GM18511 (cell line): ENCODE measurements around the gene SMC4.
"Not testable (repeated sequence)": the region's sequence is repeated elsewhere in the genome, so short reads cannot be mapped to it uniquely, and the experiment has no call there.

ENCODE experiments used
- ATAC-seq: cut with Tn5 transposase; IDR thresholded peaks from one replicate; pipeline ENCODE4 v1.9.1; 2021; ENCODE audit warnings: mild to moderate bottlenecking, moderate library complexity; ENCODE audit not compliant: unreplicated experiment

SMC4 gene

GRCh38 chr3:160399125-160400029 is at the start of gene SMC4, which contains the start of gene IFT80:
SMC4 (plus strand) TSS chr3:160399650; CDS start chr3:160400827, 1,177 bp downstream.
IFT80 (minus strand) TSS chr3:160399225; CDS start chr3:160384600, 14,625 bp downstream.
- peak; percentile 94 for ATAC-seq

- no peak for ATAC-seq
Observed at GRCh38 chr3:160355826-160356225, 43.6 kb upstream of the SMC4 start.

GRCh38 chr3:160362896-160363295 is 36.6 kb upstream of the SMC4 start:
- ATAC-seq: not testable (repeated sequence)

- no peak for ATAC-seq
Observed at GRCh38 chr3:160365869-160366522, 33.5 kb upstream of the SMC4 start.

- peak; percentile 87 for ATAC-seq
Observed at GRCh38 chr3:160368804-160369203, 30.6 kb upstream of the SMC4 start.

GRCh38 chr3:160369784-160370183 is 29.7 kb upstream of the SMC4 start:
- ATAC-seq: no peak

GRCh38 chr3:160370987-160371857 is 28.2 kb upstream of the SMC4 start:
- no peak for ATAC-seq

- ATAC-seq: no peak
Observed at GRCh38 chr3:160372780-160373179, 26.7 kb upstream of the SMC4 start.

- ATAC-seq: no peak
Observed at GRCh38 chr3:160373655-160374054, 25.8 kb upstream of the SMC4 start.

- no peak for ATAC-seq
Observed at GRCh38 chr3:160374472-160374871, 25.0 kb upstream of the SMC4 start.

- no peak for ATAC-seq
Observed at GRCh38 chr3:160374925-160375324, 24.5 kb upstream of the SMC4 start.

- no peak for ATAC-seq
Observed at GRCh38 chr3:160376681-160377080, 22.8 kb upstream of the SMC4 start.

GRCh38 chr3:160378331-160379109 is 20.9 kb upstream of the SMC4 start:
- no peak for ATAC-seq

- ATAC-seq: no peak
Observed at GRCh38 chr3:160379628-160380214, 19.7 kb upstream of the SMC4 start.

GRCh38 chr3:160381470-160381869 is 18.0 kb upstream of the SMC4 start:
- ATAC-seq: no peak

- no peak for ATAC-seq
Observed at GRCh38 chr3:160384639-160385318, 14.7 kb upstream of the SMC4 start.

- peak; percentile 64 for ATAC-seq
Observed at GRCh38 chr3:160390565-160391138, 8.8 kb upstream of the SMC4 start.

- ATAC-seq: no peak
Observed at GRCh38 chr3:160392798-160393197, 6.7 kb upstream of the SMC4 start.
